Fibroblast of lung (primary cell): Measurements from ENCODE around the gene NEMP2.
"Not testable (repeated sequence)": the region's sequence is repeated elsewhere in the genome, so short reads cannot be mapped to it uniquely, and the experiment has no call there.

ENCODE experiments used
- CTCF ChIP-seq, 2 donors: IDR thresholded peaks in 1 of 2; conservative IDR thresholded peaks in 1 of 2; 1 replicate in 1 of 2; 2 replicates in 1 of 2; pipeline ENCODE4 v1.5.1; 2011 to 2012; ENCODE audit warnings: low read length in 2 of 2, control low read depth in 1 of 2, inconsistent platforms in 1 of 2, low read depth in 1 of 2, mild to moderate bottlenecking in 1 of 2
- EZH2 ChIP-seq: IDR thresholded peaks from 2 replicates; pipeline ENCODE4 v1.5.1; 2012; ENCODE audit warnings: low read length, control low read depth, mild to moderate bottlenecking; ENCODE audit errors: missing control alignments

GRCh38 chr2:190494600-190495227 is 39.8 kb downstream of the NEMP2 start:
- TF ChIP-seq EZH2; CTCF (conservative IDR thresholded peaks at IDR 0.05 in 1 of 2, IDR thresholded peaks at IDR 0.05 in 1 of 2; ENCODE audit: low read depth in 1 of 2, low read length in 2 of 2): not testable (repeated sequence)
